NCI-H82 treated with DMSO at 0.1 percent for 48 hours (cell line): ENCODE data around the gene BUD23.

Experiments
- DNase-seq: peaks from one replicate; lab custom pipeline; 2025; ENCODE audit not compliant: unreplicated experiment; lab: John Stamatoyannopoulos, UW

The BUD23 gene

GRCh38 chr7:73740771-73741170 lies 57.4 kb downstream of the BUD23 start:
- DNase-seq: no peak

- DNase-seq: no peak
Observed at GRCh38 chr7:73741600-73741999, 58.2 kb downstream of the BUD23 start.

GRCh38 chr7:73742338-73742752 lies 58.9 kb downstream of the BUD23 start:
- DNase-seq: no peak

DNA sequence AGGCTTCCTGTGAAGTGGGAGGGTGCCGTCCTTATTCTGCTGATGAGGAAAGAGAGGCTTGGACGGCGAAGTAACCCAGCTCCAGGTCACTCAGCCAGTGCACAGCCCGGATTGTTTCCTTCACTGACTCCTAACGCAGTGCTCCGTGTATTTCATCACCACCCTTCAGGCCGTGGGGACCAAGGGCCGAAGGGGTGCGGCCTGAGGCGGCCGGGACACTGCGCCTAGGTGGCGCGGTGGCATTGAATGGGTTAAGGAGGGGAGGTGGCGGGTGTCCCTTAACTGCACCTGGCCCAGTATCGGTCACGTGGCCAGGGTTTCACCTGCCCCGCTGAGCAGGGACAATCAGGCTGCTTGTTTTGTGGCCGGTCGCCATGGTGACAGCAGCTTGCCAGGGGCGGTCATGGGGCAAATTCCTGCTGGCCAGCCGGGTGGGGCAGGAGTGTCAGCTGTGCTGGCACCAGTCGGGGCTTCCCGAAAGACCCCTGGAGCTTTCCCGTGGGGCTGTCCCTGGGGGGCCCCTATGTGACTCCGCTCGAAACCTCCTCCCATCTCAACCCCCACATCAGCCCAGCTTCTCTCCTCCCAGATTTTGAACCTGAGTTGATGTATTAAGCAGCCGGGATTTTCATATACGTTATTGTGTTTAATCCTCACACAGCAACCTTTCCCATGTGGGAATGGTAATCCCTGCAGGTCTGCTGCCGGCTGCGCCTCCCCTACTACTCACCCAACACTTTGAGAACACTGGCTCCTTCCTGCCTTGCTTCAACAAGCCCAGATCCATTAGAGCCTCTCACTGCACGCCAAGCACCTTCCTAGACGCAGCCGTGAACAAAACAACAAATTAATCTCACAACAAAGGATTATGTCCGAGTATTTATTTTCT lies 59.6 kb downstream of the BUD23 start:
- DNase-seq: no peak

DNA sequence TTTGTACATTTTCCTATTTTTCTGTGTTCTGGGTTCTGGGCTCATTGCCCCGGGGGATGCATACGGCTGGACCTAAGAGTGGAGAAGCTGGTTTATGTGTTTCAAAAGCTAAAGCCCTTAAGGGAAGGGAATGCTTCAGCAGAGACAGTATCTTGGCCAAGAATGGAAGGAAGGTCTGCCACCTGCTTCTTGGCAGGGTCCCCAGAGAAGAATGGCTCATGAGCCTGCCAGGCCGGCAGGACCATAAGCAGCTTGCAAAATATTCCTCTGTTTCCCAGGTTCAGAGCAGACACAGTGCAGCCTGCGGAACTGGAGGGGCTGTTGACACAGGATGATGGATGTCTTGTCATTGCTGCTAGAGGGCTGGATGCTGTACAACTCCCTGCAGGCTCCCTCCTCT lies 63.0 kb downstream of the BUD23 start:
- DNase-seq: no peak
